Measurements from ENCODE around the gene TUB. TPM values are rescaled to one million over a fixed set of nuclear protein-coding genes. Genes with fewer than 3 reads are reported as not detected.

TUB gene
- total RNA-seq, 4 donors from 2014 or later: 1.9 to 8.5 (median 3.0) TPM

- H3K27me3 ChIP-seq: no peaks in the 10 kb centered on the region
- 81% methylated on average over 17 of the region's 18 CpGs for WGBS
- H3K4me1 ChIP-seq: peaks cover 18% of the 10 kb centered on the region
- peak; percentile 39 to 75 for DNase-seq (ENCODE audit: low spot score in 2 of 2)
- H3K4me3 ChIP-seq: no peak overlapping the region
- TF ChIP-seq POLR2A (IDR thresholded peaks at IDR 0.05): no peak
- TF ChIP-seq, protein P1, sequence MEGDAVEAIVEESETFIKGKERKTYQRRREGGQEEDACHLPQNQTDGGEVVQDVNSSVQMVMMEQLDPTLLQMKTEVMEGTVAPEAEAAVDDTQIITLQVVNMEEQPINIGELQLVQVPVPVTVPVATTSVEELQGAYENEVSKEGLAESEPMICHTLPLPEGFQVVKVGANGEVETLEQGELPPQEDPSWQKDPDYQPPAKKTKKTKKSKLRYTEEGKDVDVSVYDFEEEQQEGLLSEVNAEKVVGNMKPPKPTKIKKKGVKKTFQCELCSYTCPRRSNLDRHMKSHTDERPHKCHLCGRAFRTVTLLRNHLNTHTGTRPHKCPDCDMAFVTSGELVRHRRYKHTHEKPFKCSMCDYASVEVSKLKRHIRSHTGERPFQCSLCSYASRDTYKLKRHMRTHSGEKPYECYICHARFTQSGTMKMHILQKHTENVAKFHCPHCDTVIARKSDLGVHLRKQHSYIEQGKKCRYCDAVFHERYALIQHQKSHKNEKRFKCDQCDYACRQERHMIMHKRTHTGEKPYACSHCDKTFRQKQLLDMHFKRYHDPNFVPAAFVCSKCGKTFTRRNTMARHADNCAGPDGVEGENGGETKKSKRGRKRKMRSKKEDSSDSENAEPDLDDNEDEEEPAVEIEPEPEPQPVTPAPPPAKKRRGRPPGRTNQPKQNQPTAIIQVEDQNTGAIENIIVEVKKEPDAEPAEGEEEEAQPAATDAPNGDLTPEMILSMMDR (IDR thresholded peaks at IDR 0.05): no peak
- no peak for TF ChIP-seq POLR2AphosphoS5 (IDR thresholded peaks at IDR 0.05)
- TF ChIP-seq EP300 (IDR thresholded peaks at IDR 0.05): no peak
- H3K27ac ChIP-seq: no peak overlapping the region
- H3K36me3 ChIP-seq: no peaks in the 10 kb centered on the region
- no peaks in the 10 kb centered on the region for H3K9me3 ChIP-seq
Observed at GRCh38 chr11:8071616-8072581, 9.1 kb upstream of the TUB start.

- Histone ChIP-seq H3K4me1 (no peaks in the 10 kb centered on the region), H3K27ac (no peak overlapping the region), H3K4me3 (no peak overlapping the region), H3K27me3 (no peaks in the 10 kb centered on the region), H3K36me3 (no peaks in the 10 kb centered on the region), H3K9me3 (no peaks in the 10 kb centered on the region)
- no peak for DNase-seq (ENCODE audit: low spot score in 2 of 2)
- 70% methylated on average over 2 of the region's 2 CpGs for WGBS
- TF ChIP-seq, protein P1 (IDR thresholded peaks at IDR 0.05): no peak
- TF ChIP-seq EP300 (IDR thresholded peaks at IDR 0.05) (no peak), POLR2A (IDR thresholded peaks at IDR 0.05) (no peak), POLR2AphosphoS5 (IDR thresholded peaks at IDR 0.05) (no peak)
Observed at GRCh38 chr11:8075119-8075726, 5.8 kb upstream of the TUB start.

DNA sequence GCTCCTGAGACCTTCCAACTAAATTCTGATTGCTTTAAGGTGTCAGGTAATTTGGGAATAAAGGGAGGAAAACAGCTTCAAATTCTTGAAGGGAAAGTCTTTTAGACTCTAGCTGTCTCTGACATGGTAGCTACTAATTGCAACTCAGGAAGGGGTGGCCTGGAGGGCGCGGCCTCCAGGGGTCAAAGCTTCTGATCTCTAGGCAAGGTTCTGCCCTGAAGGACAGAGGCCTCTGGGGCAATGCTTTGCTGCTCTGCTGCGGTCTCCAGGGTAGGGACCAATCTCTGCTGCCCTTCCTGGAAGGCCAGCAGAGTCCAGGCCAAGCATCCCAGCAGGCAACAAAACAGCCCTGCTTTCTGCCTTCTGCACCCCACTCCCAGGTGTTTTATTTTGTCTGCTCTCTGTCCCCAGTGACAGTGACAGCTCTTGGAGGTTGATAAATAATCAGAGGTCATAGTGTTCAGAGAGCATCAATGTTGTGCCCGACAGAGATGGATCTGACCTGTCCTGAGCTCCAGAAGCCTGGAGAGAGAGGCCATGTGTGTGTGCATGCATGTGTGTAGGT, 1.8 kb upstream of the TUB start:
- DNase-seq (ENCODE audit: low spot score in 2 of 2): no peak
- 96% methylated on average over 2 of the region's 4 CpGs for WGBS

GRCh38 chr11:8080069-8080670, 841 bp upstream of the TUB start:
- Histone ChIP-seq H3K27ac (no peak overlapping the region), H3K4me3 (peak overlapping the region; percentile 71), H3K9me3 (no peaks in the 10 kb centered on the region), H3K27me3 (peaks cover 6% of the 10 kb centered on the region), H3K4me1 (peaks cover 23% of the 10 kb centered on the region), H3K36me3 (no peaks in the 10 kb centered on the region)
- TF ChIP-seq POLR2AphosphoS5 (IDR thresholded peaks at IDR 0.05) (no peak), POLR2A (IDR thresholded peaks at IDR 0.05) (no peak), EP300 (IDR thresholded peaks at IDR 0.05) (no peak)
- TF ChIP-seq, protein P1 (IDR thresholded peaks at IDR 0.05): no peak
- 80% methylated on average over 18 of the region's 24 CpGs for WGBS
- no peak for DNase-seq (ENCODE audit: low spot score in 2 of 2)

More for the DNA sequence above, 1.8 kb upstream of the TUB start:
- TF ChIP-seq POLR2AphosphoS5 (IDR thresholded peaks at IDR 0.05) (no peak), POLR2A (IDR thresholded peaks at IDR 0.05) (no peak), EP300 (IDR thresholded peaks at IDR 0.05) (no peak)
- TF ChIP-seq, protein P1 (IDR thresholded peaks at IDR 0.05): no peak
- H3K4me1 ChIP-seq: peaks cover 23% of the 10 kb centered on the region
- H3K9me3 ChIP-seq: no peaks in the 10 kb centered on the region
- no peak overlapping the region for H3K4me3 ChIP-seq
- H3K27ac ChIP-seq: no peak overlapping the region
- H3K27me3 ChIP-seq: peaks cover 6% of the 10 kb centered on the region
- H3K36me3 ChIP-seq: no peaks in the 10 kb centered on the region

Measured in suprapubic skin (tissue), 4 donors.